ENCODE data around the gene HGF. TPM values are rescaled to one million over a fixed set of nuclear protein-coding genes. Genes with fewer than 3 reads are reported as not detected.

Gene HGF
- total and polyA plus RNA-seq, 10 of the 15 experiments (the other 5 are each of a cell fraction or from before 2014, with no cell fraction given), result 0.10 to 1.7 (median 0.99) TPM

DNA sequence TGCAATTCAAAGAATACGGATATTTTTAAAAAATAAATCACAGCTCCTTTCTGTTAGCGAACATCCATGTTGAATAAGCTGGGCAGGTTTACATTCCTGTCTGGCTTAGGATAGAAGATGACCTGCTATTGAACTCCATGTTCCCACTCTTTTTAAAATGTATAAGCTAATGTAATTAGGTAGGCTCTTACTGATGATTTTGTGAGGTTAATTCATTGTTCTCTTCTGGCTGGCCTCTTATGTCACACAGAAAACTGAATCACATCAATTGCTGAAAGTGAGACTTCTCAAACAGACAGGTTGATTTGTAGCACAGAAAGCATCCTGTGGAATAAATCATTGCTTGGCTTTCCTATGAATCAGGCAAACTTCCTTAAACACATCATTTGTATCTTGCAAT is 24.2 kb downstream of the HGF start:
- WGBS (ENCODE audit: insufficient coverage, insufficient replicate concordance, low lambda C conversion rate, missing lambda C conversion rate), result 62% methylated on average over 2 of the region's 2 CpGs
- Histone ChIP-seq H3K36me3 (ENCODE audit: control insufficient read depth in 2 of 2, insufficient read depth in 2 of 2, low read length in 1 of 2) (no peaks in the 10 kb centered on the region), H3K27ac (ENCODE audit: control insufficient read depth, insufficient read depth) (no peak overlapping the region), H3K9ac (ENCODE audit: control insufficient read depth, insufficient read depth, low read length) (no peak overlapping the region), H3K79me2 (ENCODE audit: control insufficient read depth, insufficient read depth, low read length) (no peaks in the 10 kb centered on the region), H3K4me1 (ENCODE audit: control insufficient read depth, insufficient read depth, low read length) (no peaks in the 10 kb centered on the region), H3K27me3 (replicated peaks in 1 of 2; ENCODE audit: control insufficient read depth in 2 of 2, insufficient read depth in 2 of 2, low read length in 1 of 2) (no peaks in the 10 kb centered on the region), H3K9me3 (replicated peaks; ENCODE audit: control insufficient read depth, insufficient read depth, low read length) (no peaks in the 10 kb centered on the region), H3K4me2 (ENCODE audit: control insufficient read depth, insufficient read depth) (no peak overlapping the region), H3K4me3 (no peak overlapping the region), H4K20me1 (ENCODE audit: control insufficient read depth, insufficient read depth) (no peaks in the 10 kb centered on the region), H2AFZ (ENCODE audit: control insufficient read depth, low read depth, low read length) (no peak overlapping the region)
- RAD21 ChIA-PET (ENCODE audit: unreplicated experiment), result interaction anchor here (1.2 kb wide), 1 partner anchor 25 kb away, joined by 3 read pairs; no protein-coding TSS in a partner anchor
- TF ChIP-seq, protein P1, sequence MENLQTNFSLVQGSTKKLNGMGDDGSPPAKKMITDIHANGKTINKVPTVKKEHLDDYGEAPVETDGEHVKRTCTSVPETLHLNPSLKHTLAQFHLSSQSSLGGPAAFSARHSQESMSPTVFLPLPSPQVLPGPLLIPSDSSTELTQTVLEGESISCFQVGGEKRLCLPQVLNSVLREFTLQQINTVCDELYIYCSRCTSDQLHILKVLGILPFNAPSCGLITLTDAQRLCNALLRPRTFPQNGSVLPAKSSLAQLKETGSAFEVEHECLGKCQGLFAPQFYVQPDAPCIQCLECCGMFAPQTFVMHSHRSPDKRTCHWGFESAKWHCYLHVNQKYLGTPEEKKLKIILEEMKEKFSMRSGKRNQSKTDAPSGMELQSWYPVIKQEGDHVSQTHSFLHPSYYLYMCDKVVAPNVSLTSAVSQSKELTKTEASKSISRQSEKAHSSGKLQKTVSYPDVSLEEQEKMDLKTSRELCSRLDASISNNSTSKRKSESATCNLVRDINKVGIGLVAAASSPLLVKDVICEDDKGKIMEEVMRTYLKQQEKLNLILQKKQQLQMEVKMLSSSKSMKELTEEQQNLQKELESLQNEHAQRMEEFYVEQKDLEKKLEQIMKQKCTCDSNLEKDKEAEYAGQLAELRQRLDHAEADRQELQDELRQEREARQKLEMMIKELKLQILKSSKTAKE (IDR thresholded peaks at IDR 0.05; ENCODE audit: low read depth, poor library complexity, severe bottlenecking), result no peak
- TF ChIP-seq EED (IDR thresholded peaks at IDR 0.05; ENCODE audit: low read depth), result no peak
- TF ChIP-seq ZBED1 (IDR thresholded peaks at IDR 0.05; ENCODE audit: borderline replicate concordance), result no peak
- TF ChIP-seq ETV6 (conservative IDR thresholded peaks at IDR 0.05 in 1 of 2, IDR thresholded peaks at IDR 0.05 in 1 of 2; ENCODE audit: borderline replicate concordance in 1 of 2, low read depth in 1 of 2), result no peak
- no peak for TF ChIP-seq ZZZ3 (IDR thresholded peaks at IDR 0.05; ENCODE audit: control insufficient read depth, insufficient read length, low read depth)
- no peak for TF ChIP-seq SREBF2 (IDR thresholded peaks at IDR 0.05; ENCODE audit: low read length)
- no peak for TF ChIP-seq BCL3 (IDR thresholded peaks at IDR 0.05; ENCODE audit: borderline replicate concordance, insufficient read depth, low read depth, low read length, poor library complexity, severe bottlenecking)
- no peak for TF ChIP-seq EP300 (IDR thresholded peaks at IDR 0.05; ENCODE audit: borderline replicate concordance in 1 of 2, control insufficient read depth in 1 of 2, low read depth in 2 of 2, low read length in 2 of 2)
- no peak for TF ChIP-seq HCFC1 (IDR thresholded peaks at IDR 0.05; ENCODE audit: low read length)
- no peak for TF ChIP-seq MTA3 (IDR thresholded peaks at IDR 0.05; ENCODE audit: borderline replicate concordance, low read length)
- no peak for TF ChIP-seq TARDBP (IDR thresholded peaks at IDR 0.05; ENCODE audit: borderline replicate concordance)
- no peak for TF ChIP-seq SP1 (IDR thresholded peaks at IDR 0.05; ENCODE audit: low read depth, low read length)
- TF ChIP-seq SREBF1 (IDR thresholded peaks at IDR 0.05; ENCODE audit: low read length), result no peak
- POLR2A ChIA-PET, result no interaction called here
- BruUV-seq (replicated peaks), result no TSS peak
- ATAC-seq (no peak), DNase-seq (ENCODE audit: low read depth, low spot score) (no peak), FAIRE-seq (no peak)
- SMC1A ChIA-PET (ENCODE audit: uncharacterized antibody, unreplicated experiment), result interaction anchor here (1.2 to 1.5 kb wide), 3 partner anchors 8 to 24 kb away, joined by 3 read pairs; no protein-coding TSS in a partner anchor
- in situ Hi-C loops (cut with MboI) (no loop called here), intact Hi-C loops (cut with micrococcal nuclease; ENCODE audit: unreplicated experiment) (no loop called here)
- CTCF ChIA-PET, result interaction anchor here (1.4 kb wide), 1 partner anchor 15 kb away, joined by 3 read pairs; no protein-coding TSS in a partner anchor

Data from GM12878 (cell line).